Duodenal mucosa (tissue), 2 donors: ENCODE results near the gene HAUS3.

ENCODE experiments used
- H3K27ac ChIP-seq: one replicate; pipeline ENCODE4 v1.7.0; 2013; ENCODE audit warnings: low read depth, low read length
- H3K27me3 ChIP-seq, 2 donors: one replicate each; pipeline ENCODE4 v1.7.0; 2013; ENCODE audit warnings: low read length in 2 of 2, control low read depth in 1 of 2; ENCODE audit not compliant: insufficient read depth in 2 of 2, control insufficient read depth in 1 of 2
- H3K36me3 ChIP-seq, 2 donors: one replicate each; pipeline ENCODE4 v1.7.0; 2013; ENCODE audit warnings: low read length in 2 of 2, control low read depth in 1 of 2; ENCODE audit not compliant: insufficient read depth in 2 of 2, control insufficient read depth in 1 of 2
- H3K4me1 ChIP-seq, 2 donors: one replicate each; pipeline ENCODE4 v1.7.0; 2013; ENCODE audit warnings: low read length in 2 of 2, control low read depth in 1 of 2; ENCODE audit not compliant: insufficient read depth in 2 of 2, control insufficient read depth in 1 of 2
- H3K4me3 ChIP-seq, 2 donors: one replicate each; pipeline ENCODE4 v1.7.0; 2013; ENCODE audit warnings: low read length in 2 of 2, low read depth in 1 of 2
- H3K9ac ChIP-seq, 2 donors: one replicate each; pipeline ENCODE4 v1.7.0; 2013; ENCODE audit warnings: low read length in 2 of 2, low read depth in 1 of 2
- H3K9me3 ChIP-seq, 2 donors: one replicate each; pipeline ENCODE4 v1.7.0; 2013; ENCODE audit warnings: low read length in 2 of 2, control low read depth in 1 of 2; ENCODE audit not compliant: control insufficient read depth in 1 of 2

Gene HAUS3

DNA sequence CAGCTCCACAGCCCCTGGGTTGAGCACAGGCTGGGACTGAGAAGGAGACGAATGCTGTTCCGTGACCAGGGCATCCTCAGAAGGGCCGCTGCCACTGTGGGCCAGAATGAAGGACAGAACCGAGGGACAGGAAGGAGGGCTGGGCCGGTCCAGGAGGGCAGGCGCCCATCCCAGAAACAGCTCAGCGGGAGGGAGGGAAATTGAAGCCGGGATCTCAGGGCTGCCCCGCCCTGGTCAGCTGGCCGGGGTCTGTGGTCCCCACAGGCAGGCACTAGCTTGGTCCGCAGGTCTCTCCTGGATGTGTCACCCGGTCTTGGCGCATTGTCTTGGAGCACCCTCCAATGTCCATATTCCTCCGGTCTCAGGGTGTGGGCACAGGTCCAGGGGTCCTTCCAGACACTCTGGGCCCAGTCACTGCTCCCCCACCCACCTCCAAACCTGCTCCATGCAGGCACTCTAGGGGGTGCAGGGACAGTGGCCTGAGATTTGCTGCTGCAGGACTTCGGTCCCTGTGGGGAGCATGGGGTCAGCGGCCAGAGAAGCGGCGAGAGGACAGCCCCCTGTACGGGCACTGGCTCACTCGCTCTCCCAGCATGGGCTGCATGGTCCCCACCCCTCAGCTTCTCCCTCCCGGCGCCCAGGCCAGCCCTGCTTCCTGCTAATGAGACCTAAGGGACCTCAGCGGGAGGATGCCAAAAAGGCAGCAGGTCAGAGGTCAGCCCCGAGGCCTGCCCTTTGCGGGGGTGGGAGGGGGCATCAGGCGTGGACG is 43.9 kb upstream of the HAUS3 start:
- H3K9me3 ChIP-seq = no peaks in the 10 kb centered on the region
- H3K36me3 ChIP-seq = peaks cover 0 to 4% of the 10 kb centered on the region in 2 donors
- no peak overlapping the region for H3K27ac ChIP-seq
- H3K27me3 ChIP-seq = no peaks in the 10 kb centered on the region
- no peak overlapping the region for H3K4me3 ChIP-seq
- H3K9ac ChIP-seq = no peak overlapping the region
- peaks cover 0 to 9% of the 10 kb centered on the region in 2 donors for H3K4me1 ChIP-seq

DNA sequence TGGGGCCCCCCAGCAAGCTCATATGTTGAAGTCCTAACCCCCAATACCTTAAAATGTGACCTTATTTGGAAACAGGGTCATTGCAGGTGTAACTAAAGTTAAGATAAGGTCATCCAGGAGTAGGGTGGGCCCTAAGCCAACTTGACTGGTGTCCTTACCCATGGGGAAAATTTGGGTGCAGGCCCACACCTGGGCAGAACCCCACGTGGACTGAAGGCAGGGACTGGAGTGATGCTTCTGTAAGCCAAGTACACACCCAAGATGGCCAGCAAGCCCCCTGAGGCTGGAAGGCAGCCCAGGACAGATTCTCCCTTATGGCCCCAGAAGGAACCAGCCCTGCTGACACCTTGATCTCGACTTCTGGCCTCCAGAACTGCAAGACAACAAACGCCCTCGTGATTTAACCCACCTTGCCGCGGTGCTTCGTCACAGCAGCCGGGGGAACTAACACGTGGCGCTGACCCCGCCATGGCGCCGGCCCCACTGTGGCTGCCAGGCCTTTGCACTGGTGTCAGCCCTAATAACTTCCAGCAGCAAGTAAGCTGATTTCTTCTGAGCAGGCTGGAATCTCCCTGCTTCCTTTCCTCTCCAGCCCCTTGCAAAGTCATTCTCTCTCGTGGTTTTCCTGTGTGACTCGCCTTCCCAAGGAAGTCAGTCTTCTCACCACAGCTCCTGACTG is 43.2 kb upstream of the HAUS3 start:
- H3K27me3 ChIP-seq = no peaks in the 10 kb centered on the region
- H3K4me3 ChIP-seq = no peak overlapping the region
- H3K27ac ChIP-seq = no peak overlapping the region
- H3K36me3 ChIP-seq = peaks cover 0 to 4% of the 10 kb centered on the region in 2 donors
- no peak overlapping the region for H3K9ac ChIP-seq
- no peaks in the 10 kb centered on the region for H3K9me3 ChIP-seq
- peaks cover 0 to 4% of the 10 kb centered on the region in 2 donors for H3K4me1 ChIP-seq

DNA sequence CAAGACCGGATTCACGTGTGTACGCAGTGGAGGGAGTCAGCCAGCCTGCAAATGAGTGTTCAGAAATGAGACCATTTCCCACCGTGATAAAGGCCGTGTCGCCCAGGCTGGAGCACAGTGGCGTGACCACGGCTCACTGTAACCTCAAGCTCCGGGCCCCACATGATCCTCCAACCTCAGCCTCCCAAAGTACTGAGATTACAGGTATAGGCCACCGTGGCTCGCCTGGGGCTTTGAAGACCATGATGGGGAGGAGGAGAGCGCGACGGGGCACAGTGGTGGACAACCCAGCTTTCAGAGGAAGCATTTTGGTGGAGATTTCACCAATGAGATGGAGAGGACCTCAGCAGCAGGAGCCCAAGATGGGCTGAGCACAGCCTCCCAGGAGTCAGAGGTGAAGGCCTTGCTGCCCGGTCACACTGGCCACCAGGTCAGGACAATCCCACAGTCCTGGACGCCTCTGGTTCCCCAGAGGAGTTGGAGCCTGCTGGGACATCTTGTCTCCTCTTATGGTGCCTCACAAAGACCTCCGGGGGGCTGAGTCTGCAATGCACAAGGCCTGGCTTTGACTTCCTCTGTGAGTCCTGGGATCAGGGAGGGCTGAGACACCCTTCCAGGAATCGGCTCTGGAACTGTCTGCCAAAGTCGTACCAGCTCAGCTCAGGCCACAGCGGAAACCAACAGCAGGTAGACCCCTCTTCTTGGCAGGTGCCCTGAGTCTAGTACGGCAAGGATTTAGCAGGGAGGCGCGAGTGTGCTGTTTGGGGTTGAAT is 42.4 kb upstream of the HAUS3 start:
- H3K4me1 ChIP-seq = no peaks in the 10 kb centered on the region
- no peak overlapping the region for H3K9ac ChIP-seq
- no peak overlapping the region for H3K27ac ChIP-seq
- peaks cover 0 to 4% of the 10 kb centered on the region in 2 donors for H3K36me3 ChIP-seq
- no peaks in the 10 kb centered on the region for H3K9me3 ChIP-seq
- no peaks in the 10 kb centered on the region for H3K27me3 ChIP-seq
- no peak overlapping the region for H3K4me3 ChIP-seq

DNA sequence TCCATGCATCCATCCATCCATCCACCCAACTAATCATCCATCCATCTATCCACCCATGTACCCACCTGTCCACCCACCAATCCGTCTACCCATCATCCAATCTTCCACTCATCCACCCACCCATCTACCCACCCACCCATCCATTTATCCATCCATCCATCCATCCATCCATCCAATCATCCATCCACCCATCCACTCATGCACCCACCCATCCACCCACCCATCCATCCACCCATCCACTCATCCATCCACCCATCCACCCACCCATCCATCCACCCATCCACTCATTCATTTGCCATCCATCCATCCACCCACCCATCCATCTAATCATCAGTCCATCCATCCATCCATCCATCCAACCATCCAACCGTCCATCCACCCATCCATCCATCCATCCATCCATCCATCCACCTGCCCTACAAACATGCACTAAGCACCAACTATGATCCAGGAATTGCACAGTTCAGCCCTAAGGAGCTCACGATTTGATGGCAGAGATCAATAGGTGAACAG is 41.3 kb upstream of the HAUS3 start:
- H3K27me3 ChIP-seq = no peaks in the 10 kb centered on the region
- no peak overlapping the region for H3K9ac ChIP-seq
- H3K36me3 ChIP-seq = peaks cover 0 to 4% of the 10 kb centered on the region in 2 donors
- H3K4me1 ChIP-seq = no peaks in the 10 kb centered on the region
- H3K4me3 ChIP-seq = no peak overlapping the region
- no peaks in the 10 kb centered on the region for H3K9me3 ChIP-seq
- no peak overlapping the region for H3K27ac ChIP-seq

DNA sequence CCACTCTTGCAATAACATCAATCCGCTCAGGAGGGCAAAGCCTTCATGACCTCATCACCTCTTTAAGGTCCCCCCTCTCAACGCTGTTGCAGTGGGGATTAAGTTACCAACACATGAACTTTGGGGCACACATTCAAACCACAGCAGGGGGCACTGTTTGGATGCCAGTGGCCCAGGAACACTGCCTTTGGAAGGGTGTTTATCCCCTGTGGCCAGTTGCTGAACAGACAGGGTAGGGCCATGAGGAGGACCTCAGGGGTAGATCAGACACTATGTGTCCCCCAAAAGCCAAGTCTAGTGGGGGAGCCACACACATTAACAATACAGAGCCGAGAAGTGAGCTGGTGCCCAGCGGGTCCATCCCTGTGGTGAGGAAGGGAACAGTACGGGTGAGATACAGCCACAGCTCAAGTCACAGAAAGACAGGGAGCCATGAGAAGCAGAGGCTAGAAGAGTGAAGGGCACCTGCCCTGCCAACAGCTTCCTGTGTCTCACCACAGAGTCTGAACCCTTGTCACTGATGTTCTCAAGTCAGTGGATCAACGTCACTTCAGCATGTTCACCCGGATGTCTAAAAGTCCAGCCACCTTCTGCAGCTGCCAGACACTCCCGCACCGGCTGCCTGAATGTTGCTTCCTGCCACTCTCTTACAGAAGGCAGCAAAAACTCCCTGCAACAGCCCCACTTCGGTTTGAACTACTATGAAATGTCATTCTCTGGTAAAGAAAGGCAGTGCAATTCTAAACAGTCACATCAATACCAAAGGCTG is 39.8 kb upstream of the HAUS3 start:
- no peaks in the 10 kb centered on the region for H3K9me3 ChIP-seq
- H3K9ac ChIP-seq = no peak overlapping the region
- no peaks in the 10 kb centered on the region for H3K4me1 ChIP-seq
- H3K36me3 ChIP-seq = no peaks in the 10 kb centered on the region
- peak overlapping the region in 1 of 2 donors; percentile 7 for H3K4me3 ChIP-seq
- H3K27me3 ChIP-seq = no peaks in the 10 kb centered on the region
- no peak overlapping the region for H3K27ac ChIP-seq

DNA sequence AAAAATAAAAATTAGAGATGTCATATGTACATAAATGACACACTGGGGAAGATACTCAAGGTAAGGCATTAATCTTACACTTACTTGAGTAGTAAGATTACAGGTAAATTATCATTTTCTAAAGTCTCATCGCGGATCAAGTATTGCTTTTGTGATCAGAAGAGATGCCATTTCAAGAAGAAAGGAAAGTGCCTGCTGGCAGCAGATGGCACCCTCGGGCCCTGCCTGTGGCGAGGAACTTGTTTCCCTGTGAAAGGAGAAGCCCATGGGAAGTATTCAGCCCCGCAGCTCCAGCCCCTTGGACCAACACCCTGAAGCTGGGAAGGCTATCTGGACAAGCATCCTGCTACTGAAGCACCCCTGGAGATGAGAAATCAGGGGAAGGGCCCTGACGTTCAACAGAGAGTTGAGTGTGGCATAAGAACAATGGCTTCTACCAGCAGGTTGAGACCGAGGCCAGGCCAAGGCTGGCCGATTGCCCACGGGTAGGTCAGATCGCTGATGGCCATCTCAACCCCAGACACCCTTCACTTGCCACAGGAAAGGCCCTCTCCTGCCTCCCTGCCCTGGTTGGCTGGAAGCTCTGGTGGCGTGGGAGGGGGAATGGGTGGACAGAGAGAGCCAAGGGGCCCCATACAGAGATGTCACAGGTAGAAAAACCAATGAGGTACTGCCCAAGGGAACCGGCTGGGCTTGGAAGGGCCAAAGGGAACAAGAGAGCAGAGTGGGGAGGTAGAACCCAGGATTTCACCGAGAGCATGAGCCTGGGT is 38.8 kb upstream of the HAUS3 start:
- no peaks in the 10 kb centered on the region for H3K36me3 ChIP-seq
- H3K4me3 ChIP-seq = no peak overlapping the region
- no peak overlapping the region for H3K9ac ChIP-seq
- H3K27me3 ChIP-seq = no peaks in the 10 kb centered on the region
- H3K4me1 ChIP-seq = no peaks in the 10 kb centered on the region
- H3K27ac ChIP-seq = no peak overlapping the region
- H3K9me3 ChIP-seq = no peaks in the 10 kb centered on the region

DNA sequence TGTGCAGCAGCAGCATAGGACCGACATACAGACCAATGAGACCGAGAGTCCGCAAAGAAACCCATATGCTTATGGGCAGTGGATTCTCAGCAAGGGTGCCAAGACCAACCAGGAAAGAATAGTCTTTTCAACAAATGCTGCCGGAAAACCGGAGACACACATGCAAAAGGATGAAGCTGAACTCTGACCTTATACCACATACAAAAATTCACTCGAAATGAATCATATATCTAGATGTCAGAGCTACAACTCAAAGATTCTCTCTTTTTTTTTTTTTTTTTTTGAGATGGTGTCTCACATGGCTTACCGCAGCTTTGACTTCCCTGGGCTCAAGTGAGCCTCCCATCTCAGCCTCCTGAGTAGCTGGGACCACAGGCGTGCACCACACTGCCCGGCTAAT is 36.0 kb upstream of the HAUS3 start:
- H3K4me1 ChIP-seq = no peaks in the 10 kb centered on the region
- no peaks in the 10 kb centered on the region for H3K36me3 ChIP-seq
- no peaks in the 10 kb centered on the region for H3K9me3 ChIP-seq
- no peak overlapping the region for H3K4me3 ChIP-seq
- no peaks in the 10 kb centered on the region for H3K27me3 ChIP-seq
- H3K9ac ChIP-seq = no peak overlapping the region
- no peak overlapping the region for H3K27ac ChIP-seq

DNA sequence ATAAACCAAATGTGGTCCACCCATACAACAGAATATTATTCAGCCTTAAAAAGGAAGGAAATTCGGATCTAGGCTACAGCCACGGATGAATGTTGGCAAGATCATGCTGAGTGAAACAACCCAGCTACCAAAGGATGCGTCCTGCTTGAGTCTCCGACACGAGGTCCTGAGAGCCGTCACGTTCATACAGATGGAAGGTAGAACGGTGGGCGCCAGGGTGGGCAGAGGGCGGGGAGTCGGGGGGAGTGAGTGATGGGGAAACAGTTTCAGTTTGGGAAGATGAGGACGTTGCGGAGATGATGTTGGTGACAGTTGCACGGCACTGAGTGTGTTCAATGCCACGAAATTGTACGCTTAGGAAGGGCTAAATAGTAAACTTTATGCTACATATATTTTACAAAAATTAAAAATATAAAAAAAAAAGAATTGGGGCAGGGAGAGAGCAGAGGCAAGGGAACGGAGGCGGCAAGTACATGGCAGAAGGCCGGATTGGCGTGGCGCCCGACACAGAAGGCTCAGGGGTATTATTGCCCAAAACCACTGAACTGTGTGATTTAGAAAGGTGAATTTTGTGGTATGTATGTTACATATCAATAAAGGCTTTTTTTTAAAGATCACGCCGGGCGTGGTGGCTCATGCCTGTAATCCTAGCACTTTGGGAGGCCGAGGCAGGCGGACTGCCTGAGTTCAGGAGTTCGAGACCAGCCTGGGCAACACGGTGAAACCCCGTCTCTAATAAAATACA is 34.8 kb upstream of the HAUS3 start:
- Histone ChIP-seq H3K9me3 (no peaks in the 10 kb centered on the region), H3K36me3 (no peaks in the 10 kb centered on the region), H3K27me3 (no peaks in the 10 kb centered on the region), H3K4me3 (no peak overlapping the region), H3K27ac (no peak overlapping the region), H3K9ac (no peak overlapping the region), H3K4me1 (no peaks in the 10 kb centered on the region)
